ENCODE measurements around the gene PLSCR3. TPM values are rescaled to one million over a fixed set of nuclear protein-coding genes. Genes with fewer than 3 reads are reported as not detected.

The PLSCR3 gene
- total and polyA plus RNA-seq, 3 donors from 2014 or later: 13.6 to 19.4 (median 14.2) TPM

GRCh38 chr17:7437950-7438614 lies 43.8 kb upstream of the PLSCR3 start:
- Histone ChIP-seq H3K36me3 (ENCODE audit: low read depth, missing control alignments) (no peaks in the 10 kb centered on the region), H3K27ac (peak overlapping the region; percentile 31 to 39), H3K4me1 (peaks cover 22% of the 10 kb centered on the region), H3K4me3 (peak overlapping the region; percentile 19 to 37), H3K27me3 (no peaks in the 10 kb centered on the region), H3K9me3 (no peaks in the 10 kb centered on the region)
- DNase-seq: peak; percentile 72
- WGBS, 2 donors: 31 to 34% methylated on average over 44 to 47 of the region's 48 CpGs
- TF ChIP-seq, protein P1, sequence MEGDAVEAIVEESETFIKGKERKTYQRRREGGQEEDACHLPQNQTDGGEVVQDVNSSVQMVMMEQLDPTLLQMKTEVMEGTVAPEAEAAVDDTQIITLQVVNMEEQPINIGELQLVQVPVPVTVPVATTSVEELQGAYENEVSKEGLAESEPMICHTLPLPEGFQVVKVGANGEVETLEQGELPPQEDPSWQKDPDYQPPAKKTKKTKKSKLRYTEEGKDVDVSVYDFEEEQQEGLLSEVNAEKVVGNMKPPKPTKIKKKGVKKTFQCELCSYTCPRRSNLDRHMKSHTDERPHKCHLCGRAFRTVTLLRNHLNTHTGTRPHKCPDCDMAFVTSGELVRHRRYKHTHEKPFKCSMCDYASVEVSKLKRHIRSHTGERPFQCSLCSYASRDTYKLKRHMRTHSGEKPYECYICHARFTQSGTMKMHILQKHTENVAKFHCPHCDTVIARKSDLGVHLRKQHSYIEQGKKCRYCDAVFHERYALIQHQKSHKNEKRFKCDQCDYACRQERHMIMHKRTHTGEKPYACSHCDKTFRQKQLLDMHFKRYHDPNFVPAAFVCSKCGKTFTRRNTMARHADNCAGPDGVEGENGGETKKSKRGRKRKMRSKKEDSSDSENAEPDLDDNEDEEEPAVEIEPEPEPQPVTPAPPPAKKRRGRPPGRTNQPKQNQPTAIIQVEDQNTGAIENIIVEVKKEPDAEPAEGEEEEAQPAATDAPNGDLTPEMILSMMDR (IDR thresholded peaks at IDR 0.05): no peak
- TF ChIP-seq POLR2A (IDR thresholded peaks at IDR 0.05): no peak
- intact Hi-C loops (cut with DNase I; ENCODE audit: low total_unique reads): no loop called here

GRCh38 chr17:7437369-7437863 lies 43.1 kb upstream of the PLSCR3 start:
- H3K27me3 ChIP-seq: no peaks in the 10 kb centered on the region
- intact Hi-C loops (cut with DNase I; ENCODE audit: low total_unique reads): no loop called here
- WGBS, 2 donors: 25 to 36% methylated on average over 6 to 16 of the region's 31 CpGs
- H3K4me3 ChIP-seq: peak overlapping the region; percentile 33 to 37
- DNase-seq: no peak
- TF ChIP-seq POLR2A (IDR thresholded peaks at IDR 0.05): no peak
- TF ChIP-seq, protein P1 (IDR thresholded peaks at IDR 0.05): no peak
- no peaks in the 10 kb centered on the region for H3K36me3 ChIP-seq (ENCODE audit: low read depth, missing control alignments)
- peak overlapping the region; percentile 10 to 31 for H3K27ac ChIP-seq
- H3K9me3 ChIP-seq: no peaks in the 10 kb centered on the region
- H3K4me1 ChIP-seq: peaks cover 22% of the 10 kb centered on the region

GRCh38 chr17:7436556-7437368 lies 42.4 kb upstream of the PLSCR3 start:
- WGBS, 2 donors: 5 to 11% methylated on average over 37 to 91 of the region's 92 CpGs
- Histone ChIP-seq H3K4me3 (peak overlapping the region; percentile 33 to 37), H3K27ac (peak overlapping the region; percentile 10 to 31), H3K4me1 (peaks cover 22% of the 10 kb centered on the region), H3K9me3 (no peaks in the 10 kb centered on the region), H3K36me3 (ENCODE audit: low read depth, missing control alignments) (no peaks in the 10 kb centered on the region), H3K27me3 (no peaks in the 10 kb centered on the region)
- peak; percentile 79 for DNase-seq
- TF ChIP-seq, protein P1 (IDR thresholded peaks at IDR 0.05): peak; percentile 71 to 78 (median 76)
- no peak for TF ChIP-seq POLR2A (IDR thresholded peaks at IDR 0.05)
- intact Hi-C loops (cut with DNase I; ENCODE audit: low total_unique reads): no loop called here

GRCh38 chr17:7435676-7436555 lies 41.6 kb upstream of the PLSCR3 start:
- H3K4me1 ChIP-seq: peaks cover 22% of the 10 kb centered on the region
- TF ChIP-seq, protein P1 (IDR thresholded peaks at IDR 0.05): no peak
- TF ChIP-seq POLR2A (IDR thresholded peaks at IDR 0.05): no peak
- no peak for DNase-seq
- no peaks in the 10 kb centered on the region for H3K9me3 ChIP-seq
- H3K36me3 ChIP-seq (ENCODE audit: low read depth, missing control alignments): no peaks in the 10 kb centered on the region
- H3K27ac ChIP-seq: peak overlapping the region in 1 of 2 donors; percentile 20
- intact Hi-C loops (cut with DNase I; ENCODE audit: low total_unique reads): no loop called here
- peak overlapping the region; percentile 33 to 37 for H3K4me3 ChIP-seq
- WGBS, 2 donors: 18 to 21% methylated on average over 21 to 49 of the region's 49 CpGs
- H3K27me3 ChIP-seq: no peaks in the 10 kb centered on the region
